HG03045 (cell line): ENCODE results near the gene GP1BA.

ENCODE experiments used
- ATAC-seq: cut with Tn5 transposase; IDR thresholded peaks from one replicate; pipeline ENCODE4 v1.9.1; 2021; ENCODE audit warnings: mild to moderate bottlenecking, moderate library complexity; ENCODE audit not compliant: unreplicated experiment

GP1BA gene

GRCh38 chr17:4971826-4972225 lies 39.7 kb downstream of the GP1BA start:
- ATAC-seq, result no peak

GRCh38 chr17:4972322-4972721 lies 40.2 kb downstream of the GP1BA start:
- ATAC-seq, result no peak

- no peak for ATAC-seq
Measured at GRCh38 chr17:4972752-4973151, 40.7 kb downstream of the GP1BA start.

GRCh38 chr17:4973256-4974114 lies 41.4 kb downstream of the GP1BA start:
- no peak for ATAC-seq

GRCh38 chr17:4974115-4974670 lies 42.1 kb downstream of the GP1BA start:
- ATAC-seq, result no peak

- no peak for ATAC-seq
Measured at GRCh38 chr17:4978726-4979125, 46.6 kb downstream of the GP1BA start.

- ATAC-seq, result no peak
Measured at GRCh38 chr17:4980644-4981216, 48.7 kb downstream of the GP1BA start.

- ATAC-seq, result no peak
Measured at GRCh38 chr17:4982305-4982704, 50.2 kb downstream of the GP1BA start.
